Naive thymus-derived CD8-positive, alpha-beta T cell (primary cell): ENCODE data around the gene PAX5. TPM values are rescaled to one million over a fixed set of nuclear protein-coding genes. Genes with fewer than 3 reads are reported as not detected.
A peak's percentile ranks its signal among the peaks of the same experiment; 100 is the strongest.

ENCODE experiments used
- ATAC-seq, 2 donors: fragments of 150-1000 bp; cut with Tn5 transposase in 1 of 2; sonication (Bioruptor Pico), chemical (Tn5 transposase) in 1 of 2; 1 replicate in 1 of 2; 2 replicates in 1 of 2; pipeline ENCODE4 v1.10.0; 2021; ENCODE audit warnings: mild to moderate bottlenecking in 2 of 2, moderate library complexity in 2 of 2
- POLR2A ChIA-PET: fragments of 350-600 bp; sonication (Branson Sonifier 250); formaldehyde crosslinking; loops from one replicate; lab custom pipeline; 2021; ENCODE audit warnings: antibody characterized with exemption; lab: Charles Lee
- DNase-seq, 10 donors: peaks; one replicate each; pipeline versions ENCODE4 v3.0.0 to v3.0.0-alpha.2; 2020 to 2022
- H3K27ac Mint-ChIP-seq, 10 donors: one replicate each; pipeline ENCODE4 v1.8.0; 2020 to 2022; ENCODE audit warnings: mild to moderate bottlenecking in 10 of 10, mixed read lengths in 10 of 10, moderate library complexity in 4 of 10, inconsistent platforms in 1 of 10
- H3K27me3 Mint-ChIP-seq, 5 donors: one replicate each; pipeline ENCODE4 v1.8.0; 2021 to 2022; ENCODE audit warnings: mixed read lengths in 5 of 5
- H3K36me3 Mint-ChIP-seq, 3 donors: one replicate each; pipeline ENCODE4 v1.8.0; 2020 to 2022; ENCODE audit warnings: mixed read lengths in 3 of 3, mild to moderate bottlenecking in 2 of 3, inconsistent platforms in 1 of 3
- H3K4me1 Mint-ChIP-seq, 4 donors: one replicate each; pipeline ENCODE4 v1.8.0; 2021 to 2022; ENCODE audit warnings: mixed read lengths in 4 of 4
- H3K4me3 Mint-ChIP-seq, 10 donors: one replicate each; pipeline ENCODE4 v1.8.0; 2020 to 2022; ENCODE audit warnings: mild to moderate bottlenecking in 10 of 10, mixed read lengths in 10 of 10, moderate library complexity in 6 of 10, inconsistent platforms in 1 of 10
- H3K9me3 Mint-ChIP-seq, 9 donors: one replicate each; pipeline ENCODE4 v1.8.0; 2020 to 2022; ENCODE audit warnings: mixed read lengths in 9 of 9, mild to moderate bottlenecking in 3 of 9, inconsistent platforms in 1 of 9, moderate library complexity in 1 of 9
- polyA plus RNA-seq, 3 donors: library from polyadenylated mRNA; unstranded; fragments of 300-500 nt; fragmentation: Illumina TruSeq; gene quantifications; one replicate each; pipeline ENCODE4 v1.2.3, GENCODE V29; 2021
- total RNA-seq, 8 experiments: library from RNA in 2 of 8; stranded (reverse) in 2 of 8; gene quantifications; one replicate each; pipeline ENCODE4 v1.2.3 and lab custom pipeline; 2021 to 2026

The PAX5 gene
- total and polyA plus RNA-seq, 5 experiments from 2014 or later: 0.12 to 8.7 (median 8.5) TPM; not detected in 2

- POLR2A ChIA-PET: no interaction called here
- H3K27me3 Mint-ChIP-seq: peaks cover 0 to 12% (median 2%) of the 10 kb centered on the region in 5 donors
- no peaks in the 10 kb centered on the region for H3K36me3 Mint-ChIP-seq
- H3K4me3 Mint-ChIP-seq: no peak overlapping the region
- H3K4me1 Mint-ChIP-seq: no peaks in the 10 kb centered on the region
- H3K27ac Mint-ChIP-seq: no peak overlapping the region
- ATAC-seq (no peak), DNase-seq (no peak)
- no peaks in the 10 kb centered on the region for H3K9me3 Mint-ChIP-seq
These were observed 202.5 kb downstream of the PAX5 start for GRCh38 chr9:36831381-36832161.

- no peak for ATAC-seq
- Mint-ChIP-seq H3K27me3 (peaks cover 0 to 12% (median 2%) of the 10 kb centered on the region in 5 donors), H3K27ac (no peak overlapping the region), H3K36me3 (no peaks in the 10 kb centered on the region), H3K4me3 (no peak overlapping the region), H3K4me1 (no peaks in the 10 kb centered on the region), H3K9me3 (no peaks in the 10 kb centered on the region)
- no peak for DNase-seq
- POLR2A ChIA-PET: no interaction called here
These were observed 205.5 kb downstream of the PAX5 start for GRCh38 chr9:36828611-36829013.

DNA sequence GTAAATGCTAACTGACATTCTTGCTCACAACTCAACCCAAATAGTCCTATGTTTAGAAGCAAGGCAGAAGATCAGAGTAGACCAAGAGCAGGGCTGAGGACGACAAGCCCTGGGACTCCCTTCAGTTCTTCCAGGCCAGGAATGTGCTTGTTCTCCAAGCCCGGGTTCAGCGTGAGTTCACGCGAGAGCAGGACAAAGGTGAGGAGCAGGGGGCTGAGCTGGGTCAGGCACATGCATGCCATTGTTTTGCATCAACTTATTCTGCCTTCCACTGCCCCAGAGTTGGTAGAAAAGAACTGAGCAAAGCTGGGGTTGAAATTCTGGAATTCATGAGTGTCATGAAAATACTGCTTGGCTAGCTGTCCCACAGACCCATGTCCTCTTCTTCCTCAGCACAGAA lies 206.5 kb downstream of the PAX5 start:
- DNase-seq (no peak), ATAC-seq (no peak)
- Mint-ChIP-seq H3K36me3 (no peaks in the 10 kb centered on the region), H3K27me3 (peaks cover 0 to 12% (median 2%) of the 10 kb centered on the region in 5 donors), H3K4me1 (no peaks in the 10 kb centered on the region), H3K9me3 (no peaks in the 10 kb centered on the region), H3K4me3 (no peak overlapping the region), H3K27ac (peak overlapping the region in 1 of 10 donors; percentile 33)
- POLR2A ChIA-PET: no interaction called here

GRCh38 chr9:36826581-36826980 lies 207.5 kb downstream of the PAX5 start:
- H3K9me3 Mint-ChIP-seq: no peaks in the 10 kb centered on the region
- H3K4me3 Mint-ChIP-seq: no peak overlapping the region
- no peak overlapping the region for H3K27ac Mint-ChIP-seq
- H3K4me1 Mint-ChIP-seq: no peaks in the 10 kb centered on the region
- no peak for ATAC-seq
- no peak for DNase-seq
- no peaks in the 10 kb centered on the region for H3K36me3 Mint-ChIP-seq
- POLR2A ChIA-PET: no interaction called here
- peaks cover 0 to 12% (median 2%) of the 10 kb centered on the region in 5 donors for H3K27me3 Mint-ChIP-seq

DNA sequence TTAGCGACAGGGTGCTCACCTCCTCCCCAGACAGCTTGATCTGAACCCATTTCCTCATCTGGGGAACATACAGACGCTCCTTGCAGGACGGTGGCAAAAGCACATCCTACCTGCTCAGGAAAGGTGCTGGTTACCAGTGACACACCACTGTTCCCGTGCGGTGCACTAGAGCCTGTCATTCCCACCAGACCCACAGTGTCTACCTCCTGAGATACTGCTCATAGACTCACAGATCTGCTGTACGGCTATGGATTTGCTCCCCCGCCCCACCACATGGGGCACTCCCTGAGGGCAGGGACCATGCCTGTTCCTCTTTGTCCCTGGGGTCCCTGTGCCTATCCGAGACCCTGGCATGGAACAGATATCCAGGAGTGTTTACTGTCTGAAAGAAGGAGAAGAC lies 208.9 kb downstream of the PAX5 start:
- DNase-seq (no peak), ATAC-seq (no peak)
- Mint-ChIP-seq H3K4me1 (no peaks in the 10 kb centered on the region), H3K36me3 (no peaks in the 10 kb centered on the region), H3K9me3 (peaks cover 0 to under 1% (median 0%) of the 10 kb centered on the region in 9 donors), H3K27ac (no peak overlapping the region), H3K27me3 (peaks cover under 1 to 11% (median 5%) of the 10 kb centered on the region in 5 donors), H3K4me3 (no peak overlapping the region)
- POLR2A ChIA-PET: no interaction called here

GRCh38 chr9:36823934-36824333 lies 210.1 kb downstream of the PAX5 start:
- peaks cover 0 to 1% (median 0%) of the 10 kb centered on the region in 9 donors for H3K9me3 Mint-ChIP-seq
- no peaks in the 10 kb centered on the region for H3K4me1 Mint-ChIP-seq
- H3K27me3 Mint-ChIP-seq: peaks cover 5 to 19% (median 17%) of the 10 kb centered on the region in 5 donors
- H3K27ac Mint-ChIP-seq: no peak overlapping the region
- DNase-seq (no peak), ATAC-seq (no peak)
- no peaks in the 10 kb centered on the region for H3K36me3 Mint-ChIP-seq
- POLR2A ChIA-PET: no interaction called here
- H3K4me3 Mint-ChIP-seq: no peak overlapping the region

- H3K4me1 Mint-ChIP-seq: peaks cover 2 to 5% (median 3%) of the 10 kb centered on the region in 4 donors
- no peak overlapping the region for H3K4me3 Mint-ChIP-seq
These were observed 210.6 kb downstream of the PAX5 start for GRCh38 chr9:36823466-36823865.

GRCh38 chr9:36822201-36822600 lies 211.9 kb downstream of the PAX5 start:
- POLR2A ChIA-PET: no interaction called here
- Mint-ChIP-seq H3K4me1 (peaks cover 4 to 6% (median 5%) of the 10 kb centered on the region in 4 donors), H3K27ac (no peak overlapping the region)

More at GRCh38 chr9:36823466-36823865, 210.6 kb downstream of the PAX5 start:
- peaks cover 8 to 23% (median 22%) of the 10 kb centered on the region in 5 donors for H3K27me3 Mint-ChIP-seq
- DNase-seq (no peak), ATAC-seq (no peak)
- H3K9me3 Mint-ChIP-seq: peaks cover 0 to 3% (median 0%) of the 10 kb centered on the region in 9 donors
- H3K27ac Mint-ChIP-seq: no peak overlapping the region
- POLR2A ChIA-PET: no interaction called here
- H3K36me3 Mint-ChIP-seq: no peaks in the 10 kb centered on the region

DNA sequence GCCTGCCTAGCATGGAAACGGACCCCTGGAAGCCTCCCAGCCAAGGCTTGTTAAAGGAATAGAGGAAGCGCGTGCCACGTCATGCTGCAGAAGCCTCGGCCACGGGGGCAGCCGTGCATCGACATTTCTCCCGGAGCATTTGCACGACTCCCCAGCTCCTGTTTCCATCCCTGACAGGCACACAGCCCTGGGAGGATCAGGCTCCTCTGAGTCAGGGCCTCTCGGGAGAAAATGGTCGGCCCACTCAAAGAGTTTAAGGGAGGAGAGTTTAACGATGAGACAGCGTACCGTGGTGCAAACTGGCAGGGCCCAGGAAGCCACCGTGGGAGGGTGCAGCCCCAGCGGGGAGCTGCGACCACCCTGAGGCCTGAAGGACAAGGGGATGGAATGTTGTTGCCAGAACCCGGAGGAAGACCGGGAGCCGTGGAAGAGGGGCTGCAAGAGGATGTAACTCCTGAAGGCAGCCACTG lies 213.6 kb downstream of the PAX5 start:
- no peaks in the 10 kb centered on the region for H3K36me3 Mint-ChIP-seq
- H3K9me3 Mint-ChIP-seq: peaks cover 0 to 4% (median 0%) of the 10 kb centered on the region in 9 donors
- POLR2A ChIA-PET: no interaction called here
- H3K27ac Mint-ChIP-seq: no peak overlapping the region
- no peak overlapping the region for H3K4me3 Mint-ChIP-seq
- DNase-seq (no peak), ATAC-seq (no peak)
- peaks cover 17 to 49% (median 35%) of the 10 kb centered on the region in 5 donors for H3K27me3 Mint-ChIP-seq
- peaks cover 4 to 6% (median 5%) of the 10 kb centered on the region in 4 donors for H3K4me1 Mint-ChIP-seq

More at GRCh38 chr9:36822201-36822600, 211.9 kb downstream of the PAX5 start:
- DNase-seq: no peak
- no peak for ATAC-seq
- Mint-ChIP-seq H3K9me3 (peaks cover 0 to 4% (median 0%) of the 10 kb centered on the region in 9 donors), H3K27me3 (peaks cover 14 to 33% (median 26%) of the 10 kb centered on the region in 5 donors), H3K4me3 (no peak overlapping the region), H3K36me3 (no peaks in the 10 kb centered on the region)

- no peak for DNase-seq
- no peaks in the 10 kb centered on the region for H3K36me3 Mint-ChIP-seq
These were observed 214.8 kb downstream of the PAX5 start for GRCh38 chr9:36818965-36819870.

GRCh38 chr9:36818242-36818938 lies 215.7 kb downstream of the PAX5 start:
- Mint-ChIP-seq H3K4me1 (peaks cover 4 to 6% (median 5%) of the 10 kb centered on the region in 4 donors), H3K36me3 (no peaks in the 10 kb centered on the region), H3K9me3 (peaks cover 0 to 4% (median 0%) of the 10 kb centered on the region in 9 donors), H3K4me3 (peak overlapping the region in 2 of 10 donors; percentile 1 to 44), H3K27me3 (peaks cover 17 to 52% (median 43%) of the 10 kb centered on the region in 5 donors), H3K27ac (no peak overlapping the region)
- ATAC-seq (no peak), DNase-seq (no peak)
- POLR2A ChIA-PET: no interaction called here

More at GRCh38 chr9:36818965-36819870, 214.8 kb downstream of the PAX5 start:
- Mint-ChIP-seq H3K9me3 (peaks cover 0 to 4% (median 0%) of the 10 kb centered on the region in 9 donors), H3K4me3 (peak overlapping the region in 1 of 10 donors; percentile 1), H3K27me3 (peaks cover 17 to 52% (median 39%) of the 10 kb centered on the region in 5 donors), H3K27ac (peak overlapping the region in 1 of 10 donors; percentile 7), H3K4me1 (peaks cover 4 to 6% (median 5%) of the 10 kb centered on the region in 4 donors)
- POLR2A ChIA-PET: no interaction called here
- no peak for ATAC-seq
